Gastroesophageal sphincter (tissue), 4 donors: ENCODE measurements around the gene KPNB1. TPM values are rescaled to one million over a fixed set of nuclear protein-coding genes. Genes with fewer than 3 reads are reported as not detected.

ENCODE experiments used
- ATAC-seq: fragments of 150-250 bp; one replicate; pipeline ENCODE4 v1.9.1; 2016; ENCODE audit warnings: mild to moderate bottlenecking, moderate library complexity
- H3K27ac ChIP-seq, 4 donors: fragments of 200-600 bp; sonication (generic) in 3 of 4; 1 replicate in 3 of 4; 2 replicates in 1 of 4; pipeline ENCODE4 v1.5.1; 2016 to 2019
- H3K27me3 ChIP-seq: fragments of 200-600 bp; sonication (generic); one replicate; pipeline ENCODE4 v1.5.1; 2019
- H3K36me3 ChIP-seq, 2 donors: fragments of 200-600 bp; sonication (generic); one replicate each; pipeline ENCODE4 v1.5.1; 2019; ENCODE audit warnings: control low read depth in 1 of 2
- H3K4me1 ChIP-seq, 3 donors: fragments of 200-600 bp; sonication (generic); 1 replicate in 2 of 3; 2 replicates in 1 of 3; pipeline ENCODE4 v1.5.1; 2016 to 2019; ENCODE audit warnings: control low read depth in 2 of 3
- H3K4me3 ChIP-seq, 2 donors: fragments of 200-600 bp; sonication (generic); one replicate each; pipeline ENCODE4 v1.5.1; 2019; ENCODE audit warnings: mild to moderate bottlenecking in 1 of 2, moderate library complexity in 1 of 2
- H3K9me3 ChIP-seq, 3 donors: fragments of 200-600 bp; sonication (generic); one replicate each; pipeline ENCODE4 v1.5.1; 2017 to 2019; ENCODE audit warnings: control low read depth in 2 of 3
- CTCF ChIP-seq, 4 experiments: fragments of 200-600 bp in 2 of 4; fragments of 450-650 bp in 2 of 4; sonication (generic) in 1 of 4; IDR thresholded peaks; one replicate each; pipeline ENCODE4 v1.5.1; 2017 to 2019; ENCODE audit warnings: antibody characterized with exemption in 4 of 4, mild to moderate bottlenecking in 2 of 4, moderate library complexity in 2 of 4
- EP300 ChIP-seq: sonication (generic); formaldehyde crosslinking; IDR thresholded peaks from one replicate; pipeline ENCODE4 v1.6.1; 2017; ENCODE audit warnings: antibody characterized with exemption, mild to moderate bottlenecking
- POLR2A ChIP-seq, 2 donors: fragments of 450-650 bp; IDR thresholded peaks; one replicate each; pipeline ENCODE4 v1.6.1; 2017; ENCODE audit warnings: antibody characterized with exemption in 2 of 2, mild to moderate bottlenecking in 2 of 2, moderate library complexity in 1 of 2
- POLR2AphosphoS5 ChIP-seq: sonication (generic); formaldehyde crosslinking; IDR thresholded peaks from one replicate; pipeline ENCODE4 v1.6.1; 2017; ENCODE audit warnings: antibody characterized with exemption
- WGBS, 2 donors: methylation state at CpG; one replicate each; pipeline ENCODE4 v1.1.5; 2018; ENCODE audit warnings: low coverage in 1 of 2; 5-methylcytosine and 5-hydroxymethylcytosine counted together
- total RNA-seq, 4 donors: library from RNA; depleted of rRNA; stranded (reverse); fragments of >200 nt; gene quantifications; one replicate each; pipeline ENCODE4 v1.1.0, GENCODE V29; 2016

KPNB1 gene
- total RNA-seq, 4 donors from 2014 or later, result 192 to 215 (median 211) TPM

- TF ChIP-seq EP300, result no peak
- TF ChIP-seq POLR2AphosphoS5, result no peak
- TF ChIP-seq CTCF (IDR thresholded peaks at IDR 0.05), result no peak
- no peak for TF ChIP-seq POLR2A (IDR thresholded peaks at IDR 0.05)
- peaks cover 94% of the 10 kb centered on the region for H3K27me3 ChIP-seq
- H3K9me3 ChIP-seq, result no peaks in the 10 kb centered on the region
- H3K27ac ChIP-seq, result no peak overlapping the region
- H3K4me3 ChIP-seq, result no peak overlapping the region
- 67% methylated on average over 1 of the region's 2 CpGs; no CpG with 5 or more reads in 1 of the 2 donors for WGBS, 2 donors
- no peaks in the 10 kb centered on the region for H3K36me3 ChIP-seq
- ATAC-seq, result no peak
- peaks cover 0 to 14% (median 8%) of the 10 kb centered on the region in 3 donors for H3K4me1 ChIP-seq
Observed at GRCh38 chr17:47724705-47725104, 75.0 kb downstream of the KPNB1 start.

DNA sequence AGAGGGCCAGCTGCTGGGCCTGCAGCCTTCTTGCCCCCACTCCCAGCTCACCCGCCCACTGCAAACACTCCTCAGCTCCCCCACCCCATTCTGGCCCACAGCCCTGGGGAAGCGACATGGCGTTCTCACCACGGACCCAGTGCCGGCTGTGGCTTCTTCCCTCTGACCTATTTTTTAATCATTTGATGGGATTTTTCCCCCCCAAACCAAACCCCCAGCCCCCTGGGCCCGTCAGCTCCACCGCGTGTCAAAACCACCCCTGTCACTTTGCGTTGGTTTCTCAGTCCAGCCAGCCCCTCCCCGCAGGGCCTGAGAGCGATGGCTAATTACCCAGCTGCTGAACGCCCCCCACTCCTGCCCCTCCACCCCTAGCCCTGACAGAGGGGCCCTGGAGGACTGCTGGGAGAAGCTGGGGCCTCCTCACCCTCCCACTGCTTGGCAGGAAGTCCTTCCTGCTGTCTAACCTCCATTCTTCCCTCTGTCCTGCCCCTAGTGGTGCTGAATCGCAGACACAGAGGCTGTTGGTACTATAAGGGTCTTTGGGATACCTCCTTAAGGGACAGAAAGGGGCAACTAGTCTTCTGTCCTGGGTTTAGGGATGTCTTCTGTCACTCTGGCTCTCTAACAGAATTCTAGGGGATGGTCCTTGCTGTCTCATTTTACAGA, 75.9 kb downstream of the KPNB1 start:
- TF ChIP-seq POLR2AphosphoS5, result no peak
- TF ChIP-seq EP300, result no peak
- no peak for TF ChIP-seq CTCF (IDR thresholded peaks at IDR 0.05)
- TF ChIP-seq POLR2A (IDR thresholded peaks at IDR 0.05), result no peak
- no peak for ATAC-seq
- Histone ChIP-seq H3K4me1 (peaks cover 0 to 12% (median 8%) of the 10 kb centered on the region in 3 donors), H3K27me3 (peaks cover 94% of the 10 kb centered on the region), H3K27ac (no peak overlapping the region), H3K36me3 (no peaks in the 10 kb centered on the region), H3K9me3 (no peaks in the 10 kb centered on the region), H3K4me3 (no peak overlapping the region)
- WGBS, 2 donors, result 47 to 62% methylated on average over 5 to 12 of the region's 13 CpGs

DNA sequence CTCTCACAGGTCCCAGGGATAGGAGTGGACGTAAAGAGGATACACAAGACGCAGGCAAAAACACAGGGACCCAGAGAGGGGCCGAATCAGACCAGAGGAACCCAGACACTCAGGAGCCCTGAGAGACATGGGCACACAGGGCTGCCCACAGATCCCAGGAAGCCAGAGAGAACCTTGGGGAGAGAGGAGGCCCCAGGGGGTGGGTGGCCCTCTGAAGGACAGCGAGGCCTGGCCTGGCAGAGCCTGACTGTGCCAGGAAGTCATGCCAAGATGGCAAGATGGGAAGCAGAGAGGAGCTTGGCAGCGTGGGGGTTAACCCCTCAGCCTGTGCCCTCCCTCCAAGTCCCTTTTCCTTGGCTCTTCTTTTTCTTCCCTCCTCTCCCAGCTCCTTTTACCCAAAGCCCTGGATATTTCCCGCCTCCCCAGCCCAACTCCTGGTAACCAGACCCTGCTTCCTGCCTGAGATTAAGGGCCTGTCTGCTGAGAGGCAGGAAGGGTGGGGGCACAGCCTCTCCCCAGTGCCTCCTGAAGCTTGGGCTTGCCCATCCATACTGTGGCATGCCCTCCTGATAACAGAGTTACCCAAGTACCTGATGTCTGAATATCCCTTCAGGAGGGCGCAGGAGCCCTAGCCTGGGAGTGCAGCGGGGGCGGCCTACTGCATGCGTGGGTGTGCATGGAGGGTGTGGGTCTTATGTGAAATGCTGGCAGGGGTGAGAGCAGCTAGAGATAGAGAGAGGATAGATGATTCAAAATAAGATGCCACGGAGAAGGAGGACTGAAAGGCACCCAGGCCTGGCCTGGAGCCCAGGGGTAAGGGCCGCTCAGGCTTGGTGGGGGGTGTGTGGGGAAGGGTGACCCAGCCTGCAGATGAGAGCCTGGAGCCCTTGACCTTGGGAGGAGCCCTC, 77.3 kb downstream of the KPNB1 start:
- H3K4me3 ChIP-seq, result no peak overlapping the region
- ATAC-seq, result no peak
- WGBS, 2 donors, result 54% methylated on average over 4 of the region's 12 CpGs; no CpG with 5 or more reads in 1 of the 2 donors
- H3K9me3 ChIP-seq, result no peaks in the 10 kb centered on the region
- H3K27ac ChIP-seq, result no peak overlapping the region
- H3K36me3 ChIP-seq, result no peaks in the 10 kb centered on the region
- no peaks in the 10 kb centered on the region for H3K4me1 ChIP-seq
- H3K27me3 ChIP-seq, result peaks cover 92% of the 10 kb centered on the region
- TF ChIP-seq EP300 (no peak), POLR2A (IDR thresholded peaks at IDR 0.05) (no peak), CTCF (IDR thresholded peaks at IDR 0.05) (no peak), POLR2AphosphoS5 (no peak)

DNA sequence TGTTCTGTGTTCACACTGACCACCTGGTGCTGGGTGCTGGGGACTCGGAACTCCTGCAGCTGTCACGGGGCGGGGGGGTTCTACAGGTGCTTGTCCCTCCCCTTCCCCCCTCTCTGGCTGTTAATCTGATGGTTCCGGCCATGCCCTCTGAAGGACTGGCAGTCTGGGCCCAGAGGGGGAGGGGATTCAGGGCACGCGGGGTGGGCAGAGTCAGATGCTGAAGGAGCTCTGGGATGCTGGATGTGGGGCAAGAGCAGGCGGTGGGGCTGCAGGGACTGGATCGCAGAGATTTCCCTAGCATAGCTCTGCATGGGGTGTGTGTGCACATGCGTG, 78.0 kb downstream of the KPNB1 start:
- H3K9me3 ChIP-seq, result no peaks in the 10 kb centered on the region
- 71 to 100% methylated on average over 1 to 9 of the region's 9 CpGs for WGBS, 2 donors
- no peak for TF ChIP-seq CTCF (IDR thresholded peaks at IDR 0.05)
- no peak overlapping the region for H3K27ac ChIP-seq
- no peak for ATAC-seq
- H3K4me3 ChIP-seq, result no peak overlapping the region
- H3K36me3 ChIP-seq, result no peaks in the 10 kb centered on the region
- H3K27me3 ChIP-seq, result peaks cover 92% of the 10 kb centered on the region
- peaks cover 0 to 1% (median 0%) of the 10 kb centered on the region in 3 donors for H3K4me1 ChIP-seq
